SU-DHL-6 (cell line): ENCODE results near the gene ART5.

Experiments
- H2AFZ ChIP-seq: fragments of 200-600 bp; sonication (generic); 2 replicates; pipeline ENCODE4 v1.6.1; 2014; ENCODE audit warnings: low read depth, mild to moderate bottlenecking, moderate library complexity, mixed read lengths, antibody characterized with exemption, low read length; ENCODE audit not compliant: severe bottlenecking
- H3F3A ChIP-seq: fragments of 200-600 bp; shearing (Covaris generic); 2 replicates; pipeline ENCODE4 v1.6.0; 2016; ENCODE audit warnings: antibody characterized with exemption, mild to moderate bottlenecking; ENCODE audit not compliant: insufficient read depth
- H3K27ac ChIP-seq: fragments of 200-600 bp; sonication (generic); 2 replicates; pipeline ENCODE4 v1.5.1; 2016; ENCODE audit warnings: low read depth, mild to moderate bottlenecking, low read length, moderate library complexity, mixed read lengths
- H3K27me3 ChIP-seq: fragments of 200-600 bp; sonication (generic), shearing (Covaris generic); 2 replicates; pipeline ENCODE4 v1.6.0; 2014; ENCODE audit warnings: mild to moderate bottlenecking, low read length
- H3K36me3 ChIP-seq: fragments of 200-600 bp; sonication (generic); 2 replicates; pipeline ENCODE4 v1.6.1; 2014; ENCODE audit warnings: mild to moderate bottlenecking, low read length, mixed read lengths
- H3K4me2 ChIP-seq: fragments of 300-600, 200-600 bp; shearing (Covaris generic), sonication (generic); 2 replicates; pipeline ENCODE4 v1.6.0; 2014; ENCODE audit warnings: low read length, low read depth, mild to moderate bottlenecking; ENCODE audit not compliant: poor library complexity, severe bottlenecking
- H3K4me3 ChIP-seq: fragments of 200-600 bp; sonication (generic); 2 replicates; pipeline ENCODE4 v1.5.1; 2014; ENCODE audit warnings: antibody characterized with exemption, low read length, mild to moderate bottlenecking, mixed read lengths; ENCODE audit not compliant: insufficient read depth, poor library complexity, severe bottlenecking
- H3K79me2 ChIP-seq: fragments of 200-600 bp; sonication (generic); 2 replicates; pipeline ENCODE4 v1.6.1; 2014; ENCODE audit warnings: mild to moderate bottlenecking, low read length, moderate library complexity; ENCODE audit not compliant: insufficient read depth
- H3K9ac ChIP-seq: fragments of 200-600 bp; sonication (generic); 2 replicates; pipeline ENCODE4 v1.7.0; 2014; ENCODE audit warnings: mild to moderate bottlenecking, low read length
- H3K9me2 ChIP-seq: fragments of 200-600 bp; sonication (generic); replicated peaks from 2 replicates; pipeline ENCODE4 v1.6.1; 2014; ENCODE audit warnings: low read length; ENCODE audit not compliant: insufficient read depth
- H3K9me3 ChIP-seq: fragments of 200-600 bp; sonication (generic); 2 replicates; pipeline ENCODE4 v1.6.1; 2014; ENCODE audit warnings: low read length, mixed read lengths; ENCODE audit not compliant: insufficient read depth
- H4K20me1 ChIP-seq: fragments of 200-600 bp; sonication (generic); 2 replicates; pipeline ENCODE4 v1.6.1; 2014; ENCODE audit warnings: low read depth, mild to moderate bottlenecking, antibody characterized with exemption, low read length, moderate library complexity, mixed read lengths
- EZH2phosphoT487 ChIP-seq: fragments of 200-600 bp; sonication (generic), shearing (Covaris generic); conservative IDR thresholded peaks from 2 replicates; pipeline ENCODE4 v1.6.1; 2018; ENCODE audit warnings: mild to moderate bottlenecking, antibody characterized with exemption, low read length, moderate library complexity, mixed read lengths
- TF ChIP-seq, protein P1 (sequence below): fragments of 200-600 bp; sonication (generic); IDR thresholded peaks from one replicate; pipeline ENCODE4 v1.5.1; 2017; ENCODE audit warnings: antibody characterized with exemption, mild to moderate bottlenecking, low read length, moderate library complexity; ENCODE audit not compliant: insufficient read depth, poor library complexity, severe bottlenecking

Gene ART5

DNA sequence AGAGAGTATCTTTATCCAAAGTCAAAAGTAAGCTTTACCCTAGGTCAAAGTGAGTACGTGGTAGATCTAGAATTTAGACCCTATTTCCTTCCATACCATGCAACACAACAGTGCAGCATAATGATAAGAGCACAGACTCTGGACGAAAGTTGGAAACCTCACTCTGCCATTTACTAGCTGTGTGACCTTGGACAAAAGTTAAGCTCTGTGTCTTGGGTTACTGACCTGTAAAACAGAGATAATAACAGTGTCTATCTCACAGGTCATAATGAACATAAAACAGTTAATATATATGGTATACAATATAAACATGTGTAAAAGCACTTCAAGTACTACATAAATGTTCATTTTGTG lies 43.0 kb upstream of the ART5 start:
- Histone ChIP-seq H3K27me3 (no peaks in the 10 kb centered on the region), H3K9me3 (no peaks in the 10 kb centered on the region), H3K27ac (no peak overlapping the region), H3F3A (no peaks in the 10 kb centered on the region), H3K36me3 (peaks cover 53% of the 10 kb centered on the region), H3K9ac (no peak overlapping the region), H3K9me2 (no peaks in the 10 kb centered on the region), H3K79me2 (no peaks in the 10 kb centered on the region), H2AFZ (no peak overlapping the region), H3K4me2 (no peak overlapping the region), H4K20me1 (no peaks in the 10 kb centered on the region), H3K4me3 (no peak overlapping the region)
- TF ChIP-seq, protein P1, sequence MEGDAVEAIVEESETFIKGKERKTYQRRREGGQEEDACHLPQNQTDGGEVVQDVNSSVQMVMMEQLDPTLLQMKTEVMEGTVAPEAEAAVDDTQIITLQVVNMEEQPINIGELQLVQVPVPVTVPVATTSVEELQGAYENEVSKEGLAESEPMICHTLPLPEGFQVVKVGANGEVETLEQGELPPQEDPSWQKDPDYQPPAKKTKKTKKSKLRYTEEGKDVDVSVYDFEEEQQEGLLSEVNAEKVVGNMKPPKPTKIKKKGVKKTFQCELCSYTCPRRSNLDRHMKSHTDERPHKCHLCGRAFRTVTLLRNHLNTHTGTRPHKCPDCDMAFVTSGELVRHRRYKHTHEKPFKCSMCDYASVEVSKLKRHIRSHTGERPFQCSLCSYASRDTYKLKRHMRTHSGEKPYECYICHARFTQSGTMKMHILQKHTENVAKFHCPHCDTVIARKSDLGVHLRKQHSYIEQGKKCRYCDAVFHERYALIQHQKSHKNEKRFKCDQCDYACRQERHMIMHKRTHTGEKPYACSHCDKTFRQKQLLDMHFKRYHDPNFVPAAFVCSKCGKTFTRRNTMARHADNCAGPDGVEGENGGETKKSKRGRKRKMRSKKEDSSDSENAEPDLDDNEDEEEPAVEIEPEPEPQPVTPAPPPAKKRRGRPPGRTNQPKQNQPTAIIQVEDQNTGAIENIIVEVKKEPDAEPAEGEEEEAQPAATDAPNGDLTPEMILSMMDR: no peak
- TF ChIP-seq EZH2phosphoT487: no peak

DNA sequence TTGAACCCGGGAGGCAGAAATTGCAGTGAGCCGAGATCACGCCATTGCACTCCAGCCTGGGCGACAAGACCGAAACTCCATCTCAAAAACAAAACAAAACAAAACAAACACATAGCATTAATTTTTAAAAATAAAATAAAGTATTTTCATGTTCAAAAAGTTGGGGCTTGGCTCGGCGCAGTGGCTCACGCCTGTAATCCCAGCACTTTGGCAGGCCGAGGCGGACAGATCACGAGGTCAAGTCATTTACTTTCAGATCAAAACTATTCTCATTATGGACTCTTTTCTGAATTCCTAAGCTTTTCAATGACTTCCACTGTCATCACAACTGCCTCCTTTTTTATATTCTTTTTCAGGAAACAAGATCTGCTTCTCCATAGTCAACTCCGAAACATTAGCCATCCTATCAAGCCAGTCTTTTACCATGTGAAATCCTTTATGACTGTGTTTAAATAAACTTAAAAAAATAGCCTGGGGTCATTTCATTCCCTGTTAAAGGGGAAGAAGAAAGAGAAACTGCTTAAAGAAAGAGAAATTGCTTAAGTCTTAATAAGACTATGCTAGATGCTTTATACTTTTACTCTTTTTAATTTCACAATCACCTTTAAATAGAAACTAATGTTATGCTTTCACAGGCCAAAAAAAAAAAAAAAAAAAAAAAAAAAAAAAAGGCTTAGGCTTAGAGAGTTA lies 42.5 kb upstream of the ART5 start:
- Histone ChIP-seq H4K20me1 (no peaks in the 10 kb centered on the region), H2AFZ (no peak overlapping the region), H3K9me2 (no peaks in the 10 kb centered on the region), H3K9ac (no peak overlapping the region), H3K27ac (no peak overlapping the region), H3K4me3 (no peak overlapping the region), H3K27me3 (no peaks in the 10 kb centered on the region), H3K36me3 (peaks cover 56% of the 10 kb centered on the region), H3F3A (no peaks in the 10 kb centered on the region), H3K79me2 (no peaks in the 10 kb centered on the region), H3K4me2 (no peak overlapping the region), H3K9me3 (no peaks in the 10 kb centered on the region)
- TF ChIP-seq, protein P1: no peak
- TF ChIP-seq EZH2phosphoT487: no peak

DNA sequence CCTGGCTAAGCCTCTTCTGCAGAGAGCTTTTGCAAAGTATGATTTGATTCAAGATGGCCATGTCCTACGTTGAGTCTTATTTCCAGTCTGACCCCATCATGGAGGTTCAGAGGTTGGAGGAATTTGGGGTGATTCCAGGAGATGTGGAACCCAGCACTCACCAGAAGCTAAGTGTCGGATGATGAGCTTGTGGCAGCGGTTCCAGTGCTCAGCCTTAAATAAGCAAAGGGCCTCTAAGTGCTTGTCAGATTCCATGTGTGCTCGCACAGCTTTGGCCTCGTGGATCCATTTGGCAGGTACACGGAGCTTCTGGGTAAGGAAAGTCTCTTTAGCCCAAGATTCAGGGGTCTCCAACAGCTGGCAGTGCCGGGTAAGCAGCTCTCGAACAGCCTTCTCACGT lies 41.2 kb upstream of the ART5 start:
- H3K9ac ChIP-seq: no peak overlapping the region
- H3K9me3 ChIP-seq: no peaks in the 10 kb centered on the region
- no peaks in the 10 kb centered on the region for H3F3A ChIP-seq
- H3K9me2 ChIP-seq: no peaks in the 10 kb centered on the region
- no peak overlapping the region for H3K27ac ChIP-seq
- H3K79me2 ChIP-seq: no peaks in the 10 kb centered on the region
- no peak overlapping the region for H3K4me3 ChIP-seq
- no peak overlapping the region for H3K4me2 ChIP-seq
- H4K20me1 ChIP-seq: no peaks in the 10 kb centered on the region
- H3K36me3 ChIP-seq: peaks cover 60% of the 10 kb centered on the region
- no peaks in the 10 kb centered on the region for H3K27me3 ChIP-seq
- no peak overlapping the region for H2AFZ ChIP-seq
- TF ChIP-seq EZH2phosphoT487: no peak
- TF ChIP-seq, protein P1: no peak
